NK-92 (cell line): ENCODE data around the gene MALRD1.

Experiments used
- DNase-seq: peaks from one replicate; lab custom pipeline; 2025; ENCODE audit not compliant: unreplicated experiment; lab: John Stamatoyannopoulos, UW

MALRD1 gene

GRCh38 chr10:19570991-19571390, 522.4 kb downstream of the MALRD1 start:
- no peak for DNase-seq

GRCh38 chr10:19572056-19572455, 523.5 kb downstream of the MALRD1 start:
- no peak for DNase-seq

DNA sequence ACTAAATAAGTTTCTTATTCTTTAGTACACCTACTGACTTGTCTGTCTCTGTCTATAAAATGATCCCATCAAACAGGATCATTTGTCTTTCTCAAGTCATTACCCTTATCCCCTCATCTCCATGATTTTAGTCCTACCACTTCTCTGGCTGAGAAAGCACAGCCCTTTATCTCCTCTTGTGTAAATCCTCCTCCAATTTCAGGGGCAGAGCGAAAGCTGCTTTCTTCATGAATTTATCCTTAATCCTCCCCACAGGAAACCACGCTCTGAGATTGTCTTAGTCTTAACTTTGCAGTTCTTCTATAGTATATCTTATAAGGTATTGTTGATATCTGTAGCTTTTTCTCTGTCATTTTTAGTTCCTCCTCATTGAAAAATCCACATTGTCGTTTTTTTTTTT, 528.0 kb downstream of the MALRD1 start:
- DNase-seq: no peak

GRCh38 chr10:19577381-19577780, 528.8 kb downstream of the MALRD1 start:
- no peak for DNase-seq

DNA sequence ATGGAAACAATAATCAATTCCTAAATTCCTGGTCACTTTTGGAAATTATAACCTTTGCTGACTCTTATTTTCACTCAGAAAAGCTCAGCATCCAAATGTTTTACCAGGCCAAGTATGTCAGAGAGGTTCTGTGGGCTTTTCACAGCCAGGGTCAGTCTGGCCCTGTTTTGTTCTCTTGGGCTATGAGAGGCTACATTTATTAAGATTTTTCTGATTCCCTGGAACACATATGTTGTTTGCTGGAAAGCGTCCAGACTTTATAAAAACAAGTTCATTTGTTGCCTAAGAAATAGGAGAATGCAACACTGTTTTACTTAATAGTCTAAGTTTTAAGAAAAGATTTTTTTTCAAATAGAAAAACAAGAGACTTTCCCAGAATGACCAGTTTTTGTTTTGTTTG, 529.2 kb downstream of the MALRD1 start:
- no peak for DNase-seq

DNA sequence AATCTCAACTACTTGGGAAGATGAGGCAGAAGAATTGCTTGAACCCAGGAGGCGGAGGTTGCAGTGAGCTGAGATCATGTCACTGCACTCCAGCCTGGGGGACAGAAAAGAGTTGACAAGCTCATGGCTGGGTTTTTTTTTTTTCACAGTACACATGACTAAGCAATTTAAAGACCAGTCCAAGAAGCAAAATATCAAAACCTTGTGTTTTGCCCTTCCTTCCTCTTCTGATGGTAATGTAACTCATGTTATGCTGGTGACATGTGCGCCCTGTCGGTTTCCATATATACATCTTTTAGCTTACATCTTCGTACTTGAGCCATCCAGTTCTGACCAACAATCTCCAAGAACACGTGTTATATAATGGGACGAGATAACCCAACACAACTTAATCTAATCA, 530.0 kb downstream of the MALRD1 start:
- no peak for DNase-seq

GRCh38 chr10:19579761-19580545, 531.4 kb downstream of the MALRD1 start:
- DNase-seq: no peak

DNA sequence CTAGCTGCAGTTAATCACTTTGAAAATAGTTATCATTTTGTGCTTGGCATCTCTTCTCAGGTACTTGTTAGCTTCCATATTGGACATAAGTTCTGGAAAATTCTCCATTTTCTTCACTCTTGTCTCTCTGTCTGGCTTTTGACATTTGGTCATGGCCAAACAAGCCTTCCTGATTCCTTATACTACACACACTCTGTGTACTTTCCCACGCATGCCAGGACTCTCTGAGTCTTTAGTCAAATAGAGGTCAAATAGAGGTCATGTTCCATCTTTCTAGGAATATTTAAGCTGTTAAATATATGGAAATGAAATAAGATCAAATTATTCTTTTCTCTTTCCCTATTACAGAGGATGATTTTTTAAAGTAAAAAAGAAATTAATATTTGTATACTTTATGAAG, 532.1 kb downstream of the MALRD1 start:
- no peak for DNase-seq

GRCh38 chr10:19588608-19589007, 540.0 kb downstream of the MALRD1 start:
- no peak for DNase-seq

GRCh38 chr10:19592276-19592675, 543.7 kb downstream of the MALRD1 start:
- DNase-seq: no peak

GRCh38 chr10:19595212-19595845, 546.7 kb downstream of the MALRD1 start:
- DNase-seq: no peak

- no peak for DNase-seq
Observed at GRCh38 chr10:19605806-19606205, 557.2 kb downstream of the MALRD1 start.

DNA sequence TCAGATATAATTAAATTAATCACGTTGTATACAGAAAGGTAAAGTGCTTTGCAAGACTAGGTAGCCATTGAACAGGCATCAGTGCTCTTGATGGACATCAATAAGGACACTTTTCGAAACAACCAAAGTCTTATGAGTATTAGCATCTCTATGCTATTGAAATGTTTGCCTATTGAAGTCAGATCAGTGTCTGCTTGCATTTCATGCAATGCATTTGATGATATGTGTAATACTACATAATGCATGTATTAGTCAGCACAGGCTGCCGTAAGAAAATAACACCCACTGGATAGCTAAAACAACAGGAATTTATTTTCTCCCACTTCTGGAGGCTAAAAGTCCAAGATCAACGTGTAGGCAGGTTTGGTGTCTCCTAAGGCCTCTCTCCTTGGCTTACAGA, 558.4 kb downstream of the MALRD1 start:
- no peak for DNase-seq

DNA sequence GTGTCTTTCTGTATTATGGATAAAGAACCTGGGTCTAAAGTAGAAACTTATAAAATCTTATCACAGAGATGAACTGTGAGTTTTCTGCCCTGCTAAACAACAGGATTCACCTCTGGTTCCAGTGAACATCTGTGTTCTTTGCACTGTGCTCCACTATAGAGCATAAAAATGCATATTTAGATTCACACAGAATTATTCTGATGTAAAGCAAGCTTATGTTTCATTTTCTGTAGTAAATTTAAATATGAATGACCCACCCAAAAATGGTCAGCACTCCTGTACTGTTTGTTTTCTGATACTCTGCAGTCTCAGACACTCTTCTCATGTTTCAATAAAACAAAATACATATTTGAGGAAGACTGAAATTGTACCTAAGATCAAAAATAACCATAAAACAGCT, 563.2 kb downstream of the MALRD1 start:
- DNase-seq: no peak

GRCh38 chr10:19616966-19617365, 568.4 kb downstream of the MALRD1 start:
- DNase-seq: no peak

DNA sequence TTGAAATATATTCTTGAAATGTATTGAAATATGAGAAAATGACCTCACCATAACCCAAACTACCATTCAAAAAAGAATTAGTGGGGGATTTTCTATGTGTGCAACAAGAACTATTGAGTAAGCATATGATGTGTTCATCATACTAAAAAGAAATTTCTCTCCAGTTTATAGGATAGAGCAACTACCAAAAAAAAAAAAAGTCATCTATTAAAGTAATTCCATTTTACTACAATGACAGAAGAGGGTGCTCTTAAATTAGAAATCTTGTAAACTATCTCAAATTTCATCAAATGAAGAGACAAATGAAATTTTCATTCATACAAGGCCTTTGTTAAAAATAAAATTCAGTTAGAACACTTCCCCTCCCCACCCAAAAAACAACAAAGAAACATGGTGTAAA, 572.2 kb downstream of the MALRD1 start:
- DNase-seq: no peak

DNA sequence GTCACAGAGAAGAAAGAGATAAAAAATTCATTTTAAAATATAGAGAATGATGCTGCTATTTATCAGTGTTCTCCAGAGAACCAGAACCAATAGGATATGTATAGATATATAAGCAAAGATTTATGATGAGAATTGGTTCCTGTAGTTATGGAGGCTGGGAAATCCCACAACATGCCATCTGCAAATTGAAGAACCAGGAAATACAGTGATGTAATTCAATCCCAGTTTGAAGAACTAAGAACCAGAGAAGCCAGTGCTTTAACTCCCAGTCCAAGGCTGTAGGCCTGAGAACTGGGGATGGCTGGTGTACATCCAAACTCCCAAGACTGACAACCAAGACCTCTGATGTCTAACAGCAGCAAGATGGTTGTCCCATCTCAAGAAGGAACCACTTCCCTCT, 574.7 kb downstream of the MALRD1 start:
- no peak for DNase-seq

DNA sequence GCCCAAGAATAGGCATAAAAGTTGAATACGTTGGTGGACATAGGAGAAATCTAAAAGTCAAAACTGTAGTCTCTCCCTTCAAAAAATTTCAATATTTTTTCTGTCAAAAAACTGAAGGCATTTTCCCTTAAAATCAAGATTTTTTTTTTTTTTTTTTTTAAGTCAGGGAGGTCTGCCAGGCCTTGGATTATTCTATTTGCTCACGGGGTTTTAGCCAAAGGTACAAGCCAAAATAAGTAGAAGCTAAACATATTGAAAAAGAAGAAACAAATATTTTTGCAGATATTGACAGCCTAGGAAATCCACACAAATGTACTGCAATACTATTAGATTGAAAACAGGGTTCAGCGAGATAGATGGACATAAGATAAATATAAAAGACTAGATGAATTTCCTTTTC, 577.6 kb downstream of the MALRD1 start:
- no peak for DNase-seq

GRCh38 chr10:19628767-19629560, 580.4 kb downstream of the MALRD1 start:
- DNase-seq: no peak

DNA sequence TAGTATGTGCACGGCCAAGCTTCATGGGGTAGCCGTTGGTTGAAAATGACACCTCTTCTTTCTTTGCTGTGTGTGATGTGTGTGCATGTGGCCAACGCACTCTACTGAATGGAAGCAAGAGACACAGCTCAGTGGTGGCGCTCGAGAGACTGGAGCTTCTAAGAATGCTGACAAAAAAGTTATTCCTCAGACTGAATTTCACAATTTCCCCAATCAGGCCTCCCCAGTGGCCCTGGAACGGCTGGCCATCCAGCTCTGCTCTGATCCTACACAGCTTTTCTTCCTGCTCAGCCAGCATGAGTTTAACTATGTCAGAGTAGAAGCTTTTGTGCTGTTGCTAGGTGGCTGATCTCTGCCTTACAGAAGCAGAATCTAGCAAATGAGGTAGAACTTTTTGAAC, 581.0 kb downstream of the MALRD1 start:
- no peak for DNase-seq

- no peak for DNase-seq
Observed at GRCh38 chr10:19634163-19634562, 585.6 kb downstream of the MALRD1 start.
